ENCODE measurements around the gene TSPAN10. TPM values are rescaled to one million over a fixed set of nuclear protein-coding genes. Genes with fewer than 3 reads are reported as not detected.

Gene TSPAN10
- total and polyA plus RNA-seq, 7 donors = 0.36 to 1.7 (median 0.66) TPM

GRCh38 chr17:81650951-81651350 is 14.0 kb downstream of the TSPAN10 start:
- 74 to 84% methylated on average over 9 of the region's 9 CpGs for WGBS, 2 donors
- Histone ChIP-seq H3K4me1 (no peaks in the 10 kb centered on the region), H3K9me3 (peaks cover 0 to 6% (median 4%) of the 10 kb centered on the region in 4 donors), H3K36me3 (no peaks in the 10 kb centered on the region), H3K4me3 (no peak overlapping the region), H3K27ac (no peak overlapping the region), H3K27me3 (peaks cover 34 to 82% (median 52%) of the 10 kb centered on the region in 3 donors)
- no peak for DNase-seq
- no peak for TF ChIP-seq POLR2A (IDR thresholded peaks at IDR 0.05)
- TF ChIP-seq POLR2AphosphoS5 (IDR thresholded peaks at IDR 0.05) = no peak
- TF ChIP-seq CTCF (IDR thresholded peaks at IDR 0.05) = no peak
- TF ChIP-seq EP300 (IDR thresholded peaks at IDR 0.05) = no peak
- intact Hi-C loops (cut with DNase I) = no loop called here

DNA sequence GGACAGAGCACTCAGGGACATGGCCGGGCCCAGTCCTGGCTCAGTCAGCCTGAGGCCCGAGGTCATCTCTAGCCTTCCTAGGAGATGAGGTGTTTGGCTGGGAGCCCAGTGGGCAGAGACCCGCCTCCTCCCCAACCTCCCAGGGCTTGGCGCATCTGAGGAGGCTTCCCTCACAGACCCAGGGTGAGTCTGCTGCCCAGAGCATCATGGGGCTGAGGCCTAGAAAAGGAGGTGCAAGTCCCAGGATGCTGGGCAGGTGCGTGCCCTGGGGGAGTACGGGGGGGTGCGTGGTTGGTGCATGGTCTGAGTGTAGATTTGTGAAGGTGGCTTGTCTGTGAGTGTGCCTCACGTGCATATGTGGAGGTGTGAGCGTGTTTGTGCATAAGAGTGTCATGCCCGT is 14.7 kb downstream of the TSPAN10 start:
- Histone ChIP-seq H3K27me3 (peaks cover 34 to 82% (median 52%) of the 10 kb centered on the region in 3 donors), H3K9me3 (peaks cover 0 to 6% (median 4%) of the 10 kb centered on the region in 4 donors), H3K27ac (no peak overlapping the region), H3K4me1 (no peaks in the 10 kb centered on the region), H3K4me3 (no peak overlapping the region), H3K36me3 (no peaks in the 10 kb centered on the region)
- 69 to 83% methylated on average over 10 of the region's 10 CpGs for WGBS, 2 donors
- peak; percentile 62 for DNase-seq
- intact Hi-C loops (cut with DNase I) = no loop called here
- TF ChIP-seq CTCF (IDR thresholded peaks at IDR 0.05) (no peak), POLR2AphosphoS5 (IDR thresholded peaks at IDR 0.05) (no peak), POLR2A (IDR thresholded peaks at IDR 0.05) (no peak), EP300 (IDR thresholded peaks at IDR 0.05) (no peak)

DNA sequence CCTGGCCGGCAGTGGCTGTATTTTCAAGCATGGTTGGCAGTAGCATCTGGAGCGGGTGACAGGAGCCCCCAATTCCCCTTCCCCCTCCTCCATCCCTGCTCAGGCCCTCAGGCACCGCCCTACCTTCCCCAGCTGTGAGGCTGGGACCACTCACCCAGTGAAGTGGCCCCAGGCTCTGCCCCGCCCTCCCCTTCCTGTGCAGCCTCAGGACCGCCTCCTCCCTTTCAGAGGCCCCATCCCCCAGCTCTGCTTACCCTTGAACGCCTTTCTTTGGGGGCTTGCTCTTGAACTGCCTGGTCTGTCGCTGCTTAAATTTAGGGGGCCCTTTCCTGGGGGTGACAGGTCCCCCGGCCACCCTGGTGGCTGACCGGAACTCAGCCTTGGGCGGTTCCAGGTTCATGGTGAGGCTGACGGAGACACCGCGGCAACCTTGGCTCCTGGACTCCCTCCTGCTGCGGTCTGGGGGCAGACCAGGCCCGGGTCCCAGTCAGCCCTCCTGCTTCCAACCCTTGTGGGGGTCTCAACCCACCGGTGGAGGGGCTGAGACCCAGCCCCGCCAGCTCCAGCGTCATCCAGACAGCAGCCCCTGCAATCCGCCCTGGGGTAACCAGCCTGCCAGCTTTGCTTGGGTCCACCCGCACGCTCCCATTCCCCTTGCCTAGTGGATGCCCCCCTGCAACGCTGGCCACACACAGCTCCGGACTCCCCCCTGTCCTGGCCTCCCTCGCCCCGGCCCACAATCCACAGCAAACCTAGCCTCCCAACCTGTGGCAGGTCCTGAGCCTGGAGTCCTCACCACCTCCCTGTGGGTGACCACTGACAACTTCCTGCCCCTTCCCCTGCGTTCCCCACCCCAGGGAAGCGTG is 16.1 kb downstream of the TSPAN10 start:
- intact Hi-C loops (cut with DNase I) = no loop called here
- Histone ChIP-seq H3K36me3 (no peaks in the 10 kb centered on the region), H3K9me3 (peaks cover 0 to 6% (median 4%) of the 10 kb centered on the region in 4 donors), H3K4me1 (no peaks in the 10 kb centered on the region), H3K4me3 (peak overlapping the region in 1 of 4 donors; percentile 13), H3K27ac (no peak overlapping the region), H3K27me3 (peaks cover 25 to 68% (median 41%) of the 10 kb centered on the region in 3 donors)
- TF ChIP-seq CTCF (IDR thresholded peaks at IDR 0.05) (no peak), POLR2AphosphoS5 (IDR thresholded peaks at IDR 0.05) (no peak), POLR2A (IDR thresholded peaks at IDR 0.05) (no peak), EP300 (IDR thresholded peaks at IDR 0.05) (no peak)
- peak; percentile 65 for DNase-seq
- WGBS, 2 donors = 23 to 41% methylated on average over 27 of the region's 27 CpGs

DNA sequence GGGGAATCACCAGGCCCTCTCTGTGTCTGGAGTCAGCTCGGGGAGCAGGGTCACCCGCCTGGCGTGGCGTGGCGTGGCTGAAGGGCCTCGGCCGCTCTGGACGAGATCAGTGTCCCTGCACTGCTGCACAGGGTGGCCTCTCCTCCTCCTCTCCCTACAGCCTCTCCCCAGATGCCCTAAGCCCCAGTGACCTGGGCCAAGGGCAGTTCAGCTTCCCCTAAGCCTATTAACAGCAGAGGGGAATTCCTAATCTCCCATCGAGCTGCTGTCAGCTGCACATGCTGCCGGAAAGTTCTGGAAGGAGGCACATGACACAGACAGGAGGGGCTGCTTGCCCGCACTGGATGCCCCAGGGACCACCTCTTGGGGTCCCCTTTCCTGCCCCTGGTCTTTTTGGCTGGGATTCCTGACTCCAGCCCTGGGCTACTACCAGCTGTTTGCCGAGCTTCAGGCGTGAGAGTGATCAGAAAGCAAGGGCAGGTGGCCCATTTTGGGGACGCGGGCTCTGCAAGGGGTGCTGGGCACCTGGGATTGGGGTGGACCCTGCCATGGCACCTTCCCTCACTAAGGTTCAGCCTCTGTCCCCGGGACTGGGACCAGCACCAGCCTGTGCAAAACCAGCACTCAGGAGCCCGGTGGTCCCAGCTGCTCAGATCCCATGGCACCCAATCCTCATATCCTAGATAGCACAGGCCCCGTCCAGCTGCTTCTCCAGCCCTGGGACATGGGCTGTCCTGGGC is 18.6 kb downstream of the TSPAN10 start:
- 81 to 86% methylated on average over 18 of the region's 18 CpGs for WGBS, 2 donors
- intact Hi-C loops (cut with DNase I) = no loop called here
- peaks cover 7 to 44% (median 18%) of the 10 kb centered on the region in 3 donors for H3K27me3 ChIP-seq

More for the DNA sequence above, 18.6 kb downstream of the TSPAN10 start:
- Histone ChIP-seq H3K4me3 (no peak overlapping the region), H3K9me3 (no peaks in the 10 kb centered on the region), H3K4me1 (no peaks in the 10 kb centered on the region), H3K27ac (no peak overlapping the region), H3K36me3 (no peaks in the 10 kb centered on the region)
- TF ChIP-seq POLR2A (IDR thresholded peaks at IDR 0.05) = no peak
- TF ChIP-seq POLR2AphosphoS5 (IDR thresholded peaks at IDR 0.05) = no peak
- TF ChIP-seq CTCF (IDR thresholded peaks at IDR 0.05) = no peak
- no peak for TF ChIP-seq EP300 (IDR thresholded peaks at IDR 0.05)
- no peak for DNase-seq

Data from sigmoid colon (tissue), 7 donors.